ENCODE data around the gene SHMT1.

SHMT1 gene

GRCh38 chr17:18331879-18332278 is 31.5 kb downstream of the SHMT1 start (continued):
- TF ChIP-seq ZFP37 (tag by site-specific recombination; IDR thresholded peaks at IDR 0.05) = no peak
- TF ChIP-seq ZNF416 (tag by site-specific recombination; IDR thresholded peaks at IDR 0.05) = no peak

- TF ChIP-seq REPIN1 (tag by site-specific recombination; IDR thresholded peaks at IDR 0.05; ENCODE audit: low read depth) = no peak
- TF ChIP-seq KLF7 (tag by site-specific recombination; IDR thresholded peaks at IDR 0.05; ENCODE audit: borderline replicate concordance) = no peak
- no peak for TF ChIP-seq ZNF23 (tag by site-specific recombination; IDR thresholded peaks at IDR 0.05; ENCODE audit: borderline replicate concordance)
- no peak for TF ChIP-seq ZBTB20 (tag by site-specific recombination; IDR thresholded peaks at IDR 0.05)
- no peak for TF ChIP-seq SP3 (tag by site-specific recombination; IDR thresholded peaks at IDR 0.05)
- TF ChIP-seq WT1 (tag by site-specific recombination; IDR thresholded peaks at IDR 0.05) = no peak
- TF ChIP-seq ZBTB44 (tag by site-specific recombination; IDR thresholded peaks at IDR 0.05) = no peak
- TF ChIP-seq ZNF529 (tag by site-specific recombination; IDR thresholded peaks at IDR 0.05; ENCODE audit: insufficient replicate concordance) = no peak
- no peak for TF ChIP-seq ZNF274 (IDR thresholded peaks at IDR 0.05; ENCODE audit: low read length)
- TF ChIP-seq ZNF274 (tag by site-specific recombination; IDR thresholded peaks at IDR 0.05; ENCODE audit: borderline replicate concordance) = no peak
- no peak for TF ChIP-seq EGR2 (tag by site-specific recombination; IDR thresholded peaks at IDR 0.05; ENCODE audit: low read depth)
- no peak for TF ChIP-seq ZNF530 (tag by site-specific recombination; IDR thresholded peaks at IDR 0.05; ENCODE audit: low read depth)
- TF ChIP-seq ZNF791 (tag by site-specific recombination; IDR thresholded peaks at IDR 0.05) = no peak
- TF ChIP-seq GLI2 (tag by site-specific recombination; IDR thresholded peaks at IDR 0.05; ENCODE audit: borderline replicate concordance, low read depth) = no peak
- H3K4me3 ChIP-seq (ENCODE audit: low read depth, low read length) = no peak overlapping the region
- H3K9me3 ChIP-seq (ENCODE audit: control insufficient read depth, insufficient read depth, low read depth, low read length) = no peaks in the 10 kb centered on the region
- peaks cover 13 to 92% of the 10 kb centered on the region in 2 experiments for H3K36me3 ChIP-seq (ENCODE audit: control insufficient read depth in 2 of 2, insufficient read depth in 1 of 2, low read length in 2 of 2)
- H3K27ac ChIP-seq (ENCODE audit: extremely low read depth, low read depth, low read length) = no peak overlapping the region
- H3K4me1 ChIP-seq (ENCODE audit: control insufficient read depth, insufficient read depth, low read length) = no peaks in the 10 kb centered on the region
- ChIA-PET POLR2A (interaction anchor here (0.6 to 1.6 kb wide), 2 partner anchors 14 to 70 kb away, joined by 5 to 8 read pairs; partner anchors contain the start of genes SMCR8 and TOP3A), CTCF (interaction anchor here (0.7 to 1.1 kb wide), 2 partner anchors 80 to 179 kb away, joined by 3 read pairs; no protein-coding TSS in a partner anchor)
Observed at GRCh38 chr17:18328643-18329204, 34.6 kb downstream of the SHMT1 start.

GRCh38 chr17:18327556-18327955 is 35.8 kb downstream of the SHMT1 start:
- no peaks in the 10 kb centered on the region for H3K9me3 ChIP-seq (ENCODE audit: control insufficient read depth, insufficient read depth, low read depth, low read length)
- peaks cover 13 to 97% of the 10 kb centered on the region in 2 experiments for H3K36me3 ChIP-seq (ENCODE audit: control insufficient read depth in 2 of 2, insufficient read depth in 1 of 2, low read length in 2 of 2)
- TF ChIP-seq ZNF169 (tag by site-specific recombination; IDR thresholded peaks at IDR 0.05) = no peak
- TF ChIP-seq ZBTB44 (tag by site-specific recombination; IDR thresholded peaks at IDR 0.05) = peak; percentile 65
- no peak for TF ChIP-seq ZNF624 (tag by site-specific recombination; IDR thresholded peaks at IDR 0.05)
- H3K27ac ChIP-seq (ENCODE audit: extremely low read depth, low read depth, low read length) = no peak overlapping the region
- POLR2A ChIA-PET = interaction anchor here (1.6 kb wide), 1 partner anchor 13 kb away, joined by 8 read pairs; the partner anchor contains the start of genes SMCR8 and TOP3A
- CTCF ChIA-PET = interaction anchor here (0.7 to 1.1 kb wide), 2 partner anchors 79 to 532 kb away, joined by 3 read pairs; no protein-coding TSS in a partner anchor
- H3K4me3 ChIP-seq (ENCODE audit: low read depth, low read length) = no peak overlapping the region
- H3K4me1 ChIP-seq (ENCODE audit: control insufficient read depth, insufficient read depth, low read length) = no peaks in the 10 kb centered on the region

Measured in HEK293 (cell line).